Measurements from ENCODE around the gene CEACAM21.

DNA sequence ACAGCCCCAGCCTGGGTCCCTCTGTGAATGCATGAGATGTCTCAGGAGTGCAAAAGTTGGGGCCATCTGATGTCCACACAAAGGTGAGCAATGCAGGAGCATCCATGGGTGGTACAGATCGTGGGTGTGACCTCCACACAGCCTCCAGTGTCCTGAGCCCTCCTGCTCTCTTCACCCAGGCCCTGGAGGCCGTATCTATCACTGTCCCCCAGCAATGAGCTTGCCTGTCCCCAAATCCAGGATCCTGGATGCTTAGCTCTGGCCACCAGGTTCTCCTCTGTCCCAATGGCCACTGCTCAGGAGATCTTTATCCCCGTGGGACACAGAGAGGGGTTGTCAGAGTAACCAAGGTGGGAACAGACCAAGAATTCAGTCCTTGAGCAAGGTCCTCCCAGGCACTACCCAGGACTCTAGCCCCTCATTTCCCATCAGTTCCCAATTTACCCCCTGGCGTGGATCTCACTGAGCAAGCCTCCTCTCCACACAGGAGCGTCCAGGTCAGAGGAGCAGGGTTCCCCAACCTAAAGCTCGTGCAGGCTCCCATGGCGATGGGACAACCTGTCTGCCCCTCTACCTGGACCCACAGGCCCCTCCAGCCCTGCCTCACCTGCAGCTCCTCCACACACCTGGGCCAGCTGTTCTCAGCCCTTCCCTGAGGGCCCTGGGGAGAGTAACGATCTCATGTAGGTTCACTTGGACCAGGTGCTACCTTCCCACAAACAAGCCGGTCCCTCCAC is 11.3 kb downstream of the CEACAM21 start:
- TF ChIP-seq, protein P1, sequence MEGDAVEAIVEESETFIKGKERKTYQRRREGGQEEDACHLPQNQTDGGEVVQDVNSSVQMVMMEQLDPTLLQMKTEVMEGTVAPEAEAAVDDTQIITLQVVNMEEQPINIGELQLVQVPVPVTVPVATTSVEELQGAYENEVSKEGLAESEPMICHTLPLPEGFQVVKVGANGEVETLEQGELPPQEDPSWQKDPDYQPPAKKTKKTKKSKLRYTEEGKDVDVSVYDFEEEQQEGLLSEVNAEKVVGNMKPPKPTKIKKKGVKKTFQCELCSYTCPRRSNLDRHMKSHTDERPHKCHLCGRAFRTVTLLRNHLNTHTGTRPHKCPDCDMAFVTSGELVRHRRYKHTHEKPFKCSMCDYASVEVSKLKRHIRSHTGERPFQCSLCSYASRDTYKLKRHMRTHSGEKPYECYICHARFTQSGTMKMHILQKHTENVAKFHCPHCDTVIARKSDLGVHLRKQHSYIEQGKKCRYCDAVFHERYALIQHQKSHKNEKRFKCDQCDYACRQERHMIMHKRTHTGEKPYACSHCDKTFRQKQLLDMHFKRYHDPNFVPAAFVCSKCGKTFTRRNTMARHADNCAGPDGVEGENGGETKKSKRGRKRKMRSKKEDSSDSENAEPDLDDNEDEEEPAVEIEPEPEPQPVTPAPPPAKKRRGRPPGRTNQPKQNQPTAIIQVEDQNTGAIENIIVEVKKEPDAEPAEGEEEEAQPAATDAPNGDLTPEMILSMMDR (IDR thresholded peaks at IDR 0.05): no peak
- TF ChIP-seq POLR2A (IDR thresholded peaks at IDR 0.05): no peak
